GM19099 (cell line): ENCODE results near the gene CRYGC.

Experiments used
- POLR2A ChIP-seq: IDR thresholded peaks from 3 replicates; pipeline ENCODE4 v1.6.1; 2011; ENCODE audit warnings: low read depth; ENCODE audit not compliant: insufficient read length; ENCODE audit errors: extremely low read depth

CRYGC gene, protein sequence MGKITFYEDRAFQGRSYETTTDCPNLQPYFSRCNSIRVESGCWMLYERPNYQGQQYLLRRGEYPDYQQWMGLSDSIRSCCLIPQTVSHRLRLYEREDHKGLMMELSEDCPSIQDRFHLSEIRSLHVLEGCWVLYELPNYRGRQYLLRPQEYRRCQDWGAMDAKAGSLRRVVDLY

DNA sequence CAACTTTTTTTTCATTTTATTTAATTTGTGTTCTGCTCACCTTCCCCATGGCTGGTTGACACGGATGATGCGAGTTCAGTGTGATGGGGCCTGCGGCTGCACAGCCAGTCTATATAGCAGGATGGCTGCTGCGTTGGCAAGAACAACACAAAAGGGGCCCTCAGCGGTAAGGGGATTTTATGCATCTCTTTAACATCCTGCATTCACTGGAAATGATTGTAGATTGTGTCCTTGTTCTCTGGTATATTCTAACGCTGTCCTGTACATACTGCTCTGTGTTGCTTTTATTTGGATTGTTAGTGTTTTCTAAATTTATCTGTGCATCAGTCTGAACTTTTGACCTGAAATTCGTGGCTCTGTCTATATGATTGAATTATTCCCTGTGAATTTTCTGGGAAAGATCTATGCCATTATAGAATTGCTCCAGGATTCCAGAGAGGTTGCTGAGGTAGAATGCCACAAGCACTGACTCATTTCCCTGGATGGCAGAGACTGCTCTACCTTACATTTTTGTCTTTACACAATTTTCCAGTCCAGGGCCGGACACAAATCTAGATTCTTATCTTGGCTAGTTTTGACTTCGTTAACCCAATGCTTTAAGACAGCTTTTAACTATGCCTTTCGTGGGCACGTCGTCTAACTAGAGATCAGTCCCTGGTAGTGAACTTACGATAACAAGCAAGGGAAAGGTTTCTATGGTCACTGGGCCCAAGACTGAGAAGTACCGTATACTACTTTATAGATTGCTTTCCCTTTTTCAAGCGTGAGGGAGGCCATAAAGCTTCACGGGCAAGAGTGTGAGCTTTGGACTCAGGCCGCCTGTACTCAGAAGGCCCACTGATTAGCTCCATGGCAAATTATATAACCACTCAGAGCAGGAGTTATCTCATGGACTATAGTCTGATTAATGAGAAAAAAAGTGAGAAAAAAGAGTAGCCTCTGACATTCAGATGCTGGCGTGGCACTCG is at the start of gene CRYGC:
CRYGC (minus strand) TSS at position 85 of the 968 bp plus-strand sequence; CDS start at position 49, 36 bp downstream.
- TF ChIP-seq POLR2A: no peak

DNA sequence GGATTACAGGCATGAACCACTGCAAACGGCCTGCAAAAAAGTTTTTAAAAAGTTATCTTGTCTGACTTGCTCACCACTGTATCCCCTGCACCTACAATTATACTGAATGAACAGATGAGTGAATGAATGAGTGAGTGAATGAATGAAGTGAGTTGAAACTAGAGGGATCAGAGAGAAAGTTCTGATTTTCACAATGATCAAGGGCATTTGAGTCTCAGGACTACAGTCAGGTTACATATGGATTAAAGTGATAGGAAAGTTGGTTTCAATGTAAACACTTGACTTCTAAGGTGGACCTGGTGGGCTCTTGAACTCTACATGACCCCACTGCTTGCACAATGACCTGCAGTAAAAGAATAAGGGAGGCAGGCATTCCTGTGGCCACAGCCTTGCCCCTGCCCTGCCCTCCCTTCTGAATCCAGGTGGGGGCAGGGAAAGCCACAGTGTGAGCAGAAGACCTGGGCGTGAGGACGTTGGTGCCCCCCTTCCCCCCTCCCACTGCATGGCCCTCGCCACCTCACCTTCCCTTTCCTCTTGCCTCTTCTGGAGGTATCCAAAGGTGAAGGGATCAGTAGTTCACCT is 49.5 kb upstream of the CRYGC start:
- no peak for TF ChIP-seq POLR2A

DNA sequence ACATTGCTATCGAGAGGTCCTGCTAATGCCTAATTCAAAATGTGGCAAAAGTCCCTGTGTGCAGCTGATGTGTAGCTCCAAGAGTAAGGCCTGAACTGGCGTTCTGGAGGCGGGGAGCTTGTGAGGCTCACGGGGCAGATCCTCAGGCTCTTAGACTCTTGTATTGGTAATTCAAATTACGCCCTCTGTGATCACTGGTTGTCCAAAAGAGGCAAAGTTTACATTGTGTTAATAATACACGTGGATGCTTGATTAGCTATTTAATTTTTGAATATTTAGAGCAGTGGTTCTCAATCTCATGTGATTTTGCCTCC is 46.2 kb upstream of the CRYGC start:
- TF ChIP-seq POLR2A: no peak

DNA sequence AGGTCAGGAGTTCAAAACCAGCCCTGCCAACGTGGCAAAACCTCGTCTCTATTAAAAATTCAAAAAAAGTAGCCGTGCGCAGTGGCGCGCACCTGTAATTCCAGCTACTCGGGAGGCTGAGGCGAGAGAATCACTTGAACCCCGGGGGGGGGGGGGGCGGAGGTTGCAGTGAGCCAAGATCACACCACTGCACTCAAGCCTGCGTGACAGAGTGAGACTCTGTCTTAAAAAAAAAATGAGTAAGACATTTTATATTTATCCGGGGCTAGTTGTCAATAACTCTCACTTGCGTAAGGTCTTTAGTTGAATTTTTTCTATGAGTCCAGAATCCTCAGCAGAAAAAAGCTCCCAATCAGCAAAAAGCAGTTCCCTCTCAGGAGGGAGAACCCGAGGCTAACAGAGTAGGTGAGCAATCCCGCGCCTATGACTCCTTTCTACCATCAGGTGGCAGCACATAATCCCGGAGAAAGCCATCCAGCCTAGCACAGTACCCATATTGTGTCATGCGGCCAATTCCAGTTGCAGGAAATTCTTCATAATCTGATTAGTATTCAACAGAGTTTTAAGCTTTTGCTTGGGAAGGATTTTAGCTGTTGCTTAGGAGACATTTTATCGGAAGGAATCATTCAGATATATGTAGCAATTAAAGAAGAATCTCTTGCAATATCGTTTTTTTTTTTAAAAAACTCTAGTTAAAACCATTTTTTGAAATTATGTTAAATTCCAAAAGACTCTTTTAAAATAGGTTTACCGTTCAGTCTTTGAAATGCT is 45.6 kb upstream of the CRYGC start:
- TF ChIP-seq POLR2A: no peak

DNA sequence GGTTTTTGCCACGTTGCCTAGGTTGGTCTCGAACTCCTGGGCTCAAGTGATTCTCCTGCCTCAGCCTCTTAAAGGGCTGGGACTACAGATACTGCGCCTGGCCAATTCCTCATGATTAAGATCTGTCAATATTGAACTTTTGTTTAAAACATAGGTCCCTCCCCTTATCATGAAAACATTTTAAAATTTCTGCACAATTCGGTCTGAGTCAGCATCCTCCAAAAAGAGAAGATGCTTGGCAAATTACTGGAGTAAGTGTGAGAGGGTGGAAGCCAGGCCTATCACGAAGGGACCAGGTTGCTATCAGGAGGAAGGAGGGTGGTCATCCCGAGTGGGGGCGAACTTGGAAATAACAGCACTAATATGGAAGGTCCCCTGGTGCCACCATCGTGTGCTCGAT is 44.5 kb upstream of the CRYGC start:
- TF ChIP-seq POLR2A: no peak

DNA sequence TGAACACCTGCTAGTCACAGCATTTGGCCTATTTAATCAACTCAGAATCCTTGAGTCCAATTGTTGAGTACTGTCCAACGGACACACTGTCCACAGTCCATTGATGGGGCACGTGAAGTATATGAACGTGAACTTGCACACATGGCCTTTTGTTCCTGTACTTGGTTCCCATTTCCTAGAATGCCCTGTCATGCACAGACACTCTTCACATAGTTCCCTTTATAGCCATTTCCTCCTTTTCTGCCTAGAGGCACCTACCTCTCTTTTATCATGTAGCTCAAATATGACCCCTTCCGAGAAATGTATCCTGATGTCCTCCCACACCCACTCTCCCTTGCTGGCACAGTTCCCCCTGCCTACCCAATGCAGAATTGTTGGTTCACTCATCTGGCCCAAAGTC is 42.5 kb upstream of the CRYGC start:
- no peak for TF ChIP-seq POLR2A

DNA sequence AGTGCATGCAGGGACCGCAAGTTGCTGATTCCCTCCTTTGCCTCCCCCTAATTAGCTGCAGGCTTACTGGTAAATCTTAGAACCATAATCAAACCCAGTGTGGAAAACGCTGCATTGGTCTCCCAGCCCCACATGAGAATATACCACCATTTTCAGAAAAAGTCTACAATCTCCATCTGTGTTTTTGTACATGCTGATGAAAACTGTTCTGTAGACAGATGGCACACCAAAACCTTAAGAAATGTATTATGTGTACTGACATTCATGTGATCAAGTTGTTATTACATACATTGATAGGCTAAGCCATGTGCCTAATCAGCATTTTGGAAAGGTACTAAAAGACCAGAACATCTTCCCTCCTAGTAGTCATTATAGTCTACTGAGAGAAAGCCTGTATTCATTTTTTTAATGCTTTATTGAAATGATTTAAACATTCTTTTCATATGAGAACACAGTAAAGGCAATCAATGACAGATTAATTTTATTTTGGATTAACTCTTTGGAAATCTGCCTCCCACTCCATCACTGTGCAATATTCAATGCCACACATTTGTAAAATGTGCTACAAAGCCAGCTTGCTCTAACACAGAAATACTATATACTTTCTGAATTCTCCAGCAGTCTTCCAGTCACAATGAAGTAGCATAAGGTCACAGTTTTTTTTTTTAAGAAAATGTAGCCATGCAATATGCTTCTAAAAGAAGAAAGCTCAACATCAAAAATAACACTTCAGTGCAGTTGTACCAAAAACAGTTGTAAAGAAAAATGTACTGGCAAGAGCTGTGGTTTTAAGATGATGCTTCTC is 35.5 kb upstream of the CRYGC start:
- no peak for TF ChIP-seq POLR2A

DNA sequence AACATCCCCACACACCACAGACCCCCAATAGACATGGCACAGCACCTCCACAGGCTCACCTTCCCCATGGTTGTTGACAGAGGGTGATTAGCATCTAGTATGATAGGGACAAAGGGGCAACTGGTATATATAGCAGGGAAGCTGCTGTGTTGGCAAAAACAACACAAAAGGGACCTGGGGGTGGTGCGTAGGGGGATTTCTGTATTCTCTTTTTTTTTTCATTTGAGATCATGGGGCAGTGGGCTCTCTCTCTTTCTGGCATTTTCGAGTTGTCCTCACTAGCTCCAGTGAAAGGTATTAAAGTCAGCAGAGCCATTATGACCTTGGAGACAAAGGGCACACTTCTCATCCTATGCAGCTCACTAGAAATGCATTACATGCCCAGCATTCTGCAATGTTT is 33.9 kb upstream of the CRYGC start, which contains the start of gene CRYGA:
CRYGA (minus strand) TSS at position 101 of the 400 bp plus-strand sequence; CDS start at position 68, 33 bp downstream.
- TF ChIP-seq POLR2A: no peak

DNA sequence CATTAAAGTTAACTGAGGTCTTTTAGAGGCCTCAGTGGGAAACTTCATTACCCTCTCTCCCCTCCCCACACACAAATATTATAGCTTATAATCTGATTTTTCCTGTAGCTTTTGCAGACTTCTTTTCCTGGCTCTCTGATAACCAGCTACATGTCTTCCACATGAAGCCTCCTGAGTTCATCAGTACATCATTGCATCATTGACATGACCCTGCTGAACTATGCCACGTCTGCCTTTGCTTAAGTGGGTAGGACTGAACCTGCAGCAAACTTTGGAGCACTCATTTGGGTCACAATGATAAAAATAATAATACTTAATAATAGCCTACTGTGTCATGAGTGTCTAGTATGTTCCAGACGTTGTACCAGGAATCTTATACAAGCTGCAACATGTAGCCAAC is 26.8 kb upstream of the CRYGC start:
- no peak for TF ChIP-seq POLR2A

DNA sequence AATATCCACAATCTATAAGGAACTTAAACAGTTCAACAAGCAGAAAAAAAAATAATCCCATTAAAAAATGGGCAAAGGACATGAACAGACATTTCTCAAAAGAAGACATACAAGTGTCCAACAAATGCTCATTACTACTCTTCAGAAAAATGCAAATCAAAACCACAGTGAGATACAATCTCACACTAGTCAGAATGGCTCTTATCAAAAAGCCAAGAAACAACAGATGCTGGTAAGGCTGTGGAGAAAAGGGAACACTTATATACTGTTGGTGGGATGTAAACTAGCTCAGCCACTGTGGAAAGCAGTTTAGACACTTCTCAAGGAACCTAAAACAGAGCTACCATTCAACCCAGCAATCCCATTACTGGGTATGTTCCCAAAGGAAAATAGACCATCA is 23.5 kb upstream of the CRYGC start:
- no peak for TF ChIP-seq POLR2A

DNA sequence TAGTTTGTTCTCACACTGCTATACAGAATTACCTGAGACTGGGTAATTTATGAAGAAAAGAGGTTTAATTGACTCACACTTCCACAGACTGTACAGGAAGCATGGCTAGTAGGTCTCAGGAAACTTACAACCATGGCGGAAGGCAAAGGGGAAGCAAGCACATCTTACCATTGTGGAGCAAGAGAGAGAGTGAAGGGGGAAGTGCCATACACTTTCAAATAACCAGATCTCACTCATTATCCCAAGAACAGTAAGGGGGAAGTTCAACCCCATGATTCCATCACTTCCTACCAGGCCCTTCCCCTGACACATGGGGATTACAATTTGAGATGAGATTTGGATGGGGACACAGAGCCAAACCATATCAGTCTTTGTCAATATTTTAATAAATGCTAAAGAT is 21.3 kb upstream of the CRYGC start:
- no peak for TF ChIP-seq POLR2A

DNA sequence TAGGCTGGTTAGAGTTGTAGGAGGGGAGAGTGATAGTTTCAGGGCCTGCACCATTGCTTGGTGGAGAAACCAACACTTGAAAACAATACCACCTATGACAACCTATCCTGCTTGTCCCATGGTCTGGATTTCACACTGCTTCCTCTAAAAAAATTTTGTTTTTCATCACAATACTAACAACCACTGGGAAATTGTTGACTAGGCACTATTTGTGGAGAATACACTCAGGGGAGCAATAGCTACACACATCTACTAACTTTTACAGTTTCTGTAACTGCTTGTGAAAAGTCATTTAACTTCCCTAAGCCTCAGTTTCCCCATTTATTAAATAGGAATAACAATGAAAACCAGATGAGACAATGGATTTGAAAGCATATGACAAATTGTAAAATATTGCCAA is 20.5 kb upstream of the CRYGC start:
- no peak for TF ChIP-seq POLR2A

DNA sequence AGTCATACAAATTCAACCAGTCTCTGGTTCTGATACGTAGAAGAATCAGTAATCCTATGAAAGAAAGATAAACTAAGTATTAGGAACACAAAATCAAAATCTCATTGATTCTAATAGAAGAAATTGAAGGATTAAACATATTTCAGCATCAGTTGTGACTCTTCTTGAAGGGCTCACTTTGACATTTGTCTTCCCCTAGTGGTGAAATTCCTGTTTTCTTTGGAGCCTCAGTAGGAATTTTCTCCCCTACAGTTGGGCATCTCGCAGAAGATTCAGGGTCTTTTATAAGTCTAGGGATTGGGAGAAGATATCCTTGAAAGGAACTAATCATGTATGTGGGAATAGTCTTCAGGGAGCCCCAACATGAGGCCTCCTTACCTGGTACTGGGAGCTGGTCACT is 19.2 kb upstream of the CRYGC start:
- no peak for TF ChIP-seq POLR2A

DNA sequence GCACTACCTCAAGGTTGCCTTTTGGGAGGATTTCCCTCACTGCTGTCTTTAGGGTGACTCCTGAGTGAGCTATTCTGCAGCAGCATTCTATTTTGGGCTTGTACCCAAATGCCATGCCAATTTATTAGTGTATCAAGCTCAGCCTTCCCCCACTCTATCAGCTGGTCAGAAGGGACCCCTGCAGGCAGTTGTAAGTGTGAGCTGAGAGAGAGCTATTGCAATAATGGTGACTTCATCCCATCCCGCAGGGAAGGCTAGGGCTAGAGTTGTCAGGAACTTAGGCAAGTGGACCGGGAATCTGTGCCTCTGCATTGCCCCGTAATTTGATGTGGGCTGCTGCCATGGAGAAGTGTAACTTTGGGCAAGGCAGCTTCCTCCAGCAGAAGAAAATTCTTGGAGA is 18.1 kb upstream of the CRYGC start:
- TF ChIP-seq POLR2A: no peak
